Gastrocnemius medialis (tissue), 4 donors: ENCODE results near the gene ELOVL7. TPM values are rescaled to one million over a fixed set of nuclear protein-coding genes. Genes with fewer than 3 reads are reported as not detected.

Source experiments
- ATAC-seq, 2 donors: fragments of 150-250 bp; one replicate each; pipeline ENCODE4 v1.9.1; 2016
- DNase-seq, 2 donors: peaks; one replicate each; pipeline ENCODE4 v3.0.0-alpha.2; 2019
- H3K27ac ChIP-seq, 4 donors: fragments of 200-600 bp; sonication (generic); 1 replicate in 1 of 4; 2 replicates in 3 of 4; pipeline ENCODE4 v1.5.1; 2016 to 2018; ENCODE audit warnings: mild to moderate bottlenecking in 2 of 4, moderate library complexity in 1 of 4
- H3K27me3 ChIP-seq, 3 donors: fragments of 200-600 bp; sonication (generic) in 2 of 3; 1 replicate in 1 of 3; 2 replicates in 2 of 3; pipeline versions ENCODE4 v1.5.1 to v1.6.0; 2016 to 2019; ENCODE audit warnings: mild to moderate bottlenecking in 1 of 3, moderate library complexity in 1 of 3
- H3K36me3 ChIP-seq, 2 donors: fragments of 200-600 bp; sonication (generic) in 1 of 2; one replicate each; pipeline ENCODE4 v1.5.1; 2017 to 2018
- H3K4me1 ChIP-seq, 2 donors: fragments of 200-600 bp; sonication (generic) in 1 of 2; one replicate each; pipeline ENCODE4 v1.5.1; 2016 to 2017; ENCODE audit warnings: mild to moderate bottlenecking in 2 of 2
- H3K4me3 ChIP-seq, 4 donors: fragments of 200-600 bp; sonication (generic) in 3 of 4; 1 replicate in 1 of 4; 2 replicates in 3 of 4; pipeline ENCODE4 v1.5.1; 2016 to 2019; ENCODE audit warnings: mild to moderate bottlenecking in 2 of 4
- H3K9me3 ChIP-seq, 3 donors: fragments of 200-600 bp; sonication (generic) in 2 of 3; 1 replicate in 1 of 3; 2 replicates in 2 of 3; pipeline ENCODE4 v1.5.1; 2016 to 2019
- POLR2A ChIP-seq, 2 donors: fragments of 450-650 bp; IDR thresholded peaks; one replicate each; pipeline ENCODE4 v1.6.1; 2017; ENCODE audit warnings: antibody characterized with exemption in 2 of 2, mild to moderate bottlenecking in 2 of 2, moderate library complexity in 2 of 2
- in situ Hi-C, 4 donors: fragments of 200-750 bp; cut with MboI; loops; one replicate each; pipeline versions ENCODE4 v1.15.0 to v1.8.0; 2017; ENCODE audit warnings: low sequenced_read_pairs in 4 of 4
- intact Hi-C: fragments of 100-400 bp; cut with DNase I; formaldehyde crosslinking; loops from one replicate; pipeline ENCODE4 v1.15.1; 2023; ENCODE audit warnings: low total_unique reads
- total RNA-seq, 4 donors: library from RNA; depleted of rRNA; stranded (reverse); fragments of >200 nt; gene quantifications; one replicate each; pipeline versions ENCODE4 v1.1.0 to v1.2.3, GENCODE V29; 2016
- TF ChIP-seq, protein P1 (sequence below), 5 experiments: fragments of 450-650 bp in 3 of 5; fragments of 200-600 bp in 2 of 5; sonication (generic) in 2 of 5; IDR thresholded peaks in 4 of 5; conservative IDR thresholded peaks in 1 of 5; 1 replicate in 4 of 5; 2 replicates in 1 of 5; pipeline ENCODE4 v1.5.1; 2016 to 2019; ENCODE audit warnings: antibody characterized with exemption in 5 of 5, mild to moderate bottlenecking in 3 of 5, moderate library complexity in 3 of 5

ELOVL7 gene
- total RNA-seq, 4 donors from 2014 or later, result 0.53 to 1.0 (median 0.83) TPM

DNA sequence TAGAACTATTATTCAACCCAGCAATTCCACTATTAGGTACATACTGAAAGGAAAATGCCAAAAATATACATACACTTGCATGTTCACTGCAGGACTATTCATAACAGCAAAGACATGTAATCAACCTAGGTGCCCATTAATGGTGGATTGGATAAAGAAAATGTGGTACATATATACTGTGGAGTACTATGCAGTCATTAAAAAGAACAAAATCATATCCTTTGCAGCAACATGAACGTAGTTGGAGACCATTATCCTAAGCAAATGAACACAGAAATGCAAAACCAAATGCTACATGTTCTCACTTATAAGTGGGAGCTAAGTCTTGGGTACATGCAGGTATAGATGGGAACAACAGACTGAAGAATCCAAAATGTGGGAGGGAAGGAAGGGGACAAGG lies 67.7 kb downstream of the ELOVL7 start:
- H3K27ac ChIP-seq, result no peak overlapping the region
- in situ Hi-C loops (no loop called here), intact Hi-C loops (no loop called here)
- TF ChIP-seq, protein P1, sequence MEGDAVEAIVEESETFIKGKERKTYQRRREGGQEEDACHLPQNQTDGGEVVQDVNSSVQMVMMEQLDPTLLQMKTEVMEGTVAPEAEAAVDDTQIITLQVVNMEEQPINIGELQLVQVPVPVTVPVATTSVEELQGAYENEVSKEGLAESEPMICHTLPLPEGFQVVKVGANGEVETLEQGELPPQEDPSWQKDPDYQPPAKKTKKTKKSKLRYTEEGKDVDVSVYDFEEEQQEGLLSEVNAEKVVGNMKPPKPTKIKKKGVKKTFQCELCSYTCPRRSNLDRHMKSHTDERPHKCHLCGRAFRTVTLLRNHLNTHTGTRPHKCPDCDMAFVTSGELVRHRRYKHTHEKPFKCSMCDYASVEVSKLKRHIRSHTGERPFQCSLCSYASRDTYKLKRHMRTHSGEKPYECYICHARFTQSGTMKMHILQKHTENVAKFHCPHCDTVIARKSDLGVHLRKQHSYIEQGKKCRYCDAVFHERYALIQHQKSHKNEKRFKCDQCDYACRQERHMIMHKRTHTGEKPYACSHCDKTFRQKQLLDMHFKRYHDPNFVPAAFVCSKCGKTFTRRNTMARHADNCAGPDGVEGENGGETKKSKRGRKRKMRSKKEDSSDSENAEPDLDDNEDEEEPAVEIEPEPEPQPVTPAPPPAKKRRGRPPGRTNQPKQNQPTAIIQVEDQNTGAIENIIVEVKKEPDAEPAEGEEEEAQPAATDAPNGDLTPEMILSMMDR (IDR thresholded peaks at IDR 0.05 in 4 of 5, conservative IDR thresholded peaks at IDR 0.05 in 1 of 5), result no peak
- TF ChIP-seq POLR2A (IDR thresholded peaks at IDR 0.05), result no peak
- no peaks in the 10 kb centered on the region for H3K9me3 ChIP-seq
- H3K36me3 ChIP-seq, result no peaks in the 10 kb centered on the region
- H3K4me3 ChIP-seq, result no peak overlapping the region
- DNase-seq (no peak), ATAC-seq (no peak)
- H3K4me1 ChIP-seq, result no peaks in the 10 kb centered on the region
- H3K27me3 ChIP-seq, result no peaks in the 10 kb centered on the region

DNA sequence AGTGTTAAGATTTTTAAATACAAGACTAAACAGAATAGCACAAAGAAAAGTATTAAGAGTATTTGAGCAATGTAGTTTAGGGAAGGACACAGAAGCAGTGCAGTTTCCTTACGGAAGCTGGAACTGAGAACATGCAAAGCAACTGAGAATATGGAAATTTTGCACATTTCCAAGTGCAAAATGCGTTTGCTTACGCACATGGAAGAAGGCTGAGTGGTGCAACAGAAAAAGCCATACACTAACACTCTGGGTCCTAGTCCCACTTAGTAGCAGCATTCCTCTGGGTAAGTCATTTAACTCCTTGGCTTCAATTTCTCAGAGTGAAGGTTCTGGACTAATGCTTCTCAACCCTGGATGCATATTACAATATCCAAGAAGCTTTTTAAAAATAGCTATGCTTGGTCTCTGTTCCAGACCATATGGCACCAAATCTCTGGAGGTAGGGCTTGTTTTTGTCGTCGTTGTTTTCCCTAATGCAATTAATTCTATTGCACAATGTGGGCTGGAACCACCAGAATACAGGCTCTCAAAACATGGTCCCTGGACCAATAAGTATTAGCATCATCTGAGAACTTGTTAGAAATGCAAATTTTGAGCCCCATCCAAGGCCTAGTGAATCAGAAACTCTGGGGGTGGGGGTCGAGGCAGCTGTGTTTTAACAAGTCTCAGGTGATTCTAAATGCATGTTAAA lies 78.9 kb downstream of the ELOVL7 start:
- Histone ChIP-seq H3K36me3 (no peaks in the 10 kb centered on the region), H3K27ac (no peak overlapping the region), H3K4me3 (no peak overlapping the region), H3K4me1 (no peaks in the 10 kb centered on the region), H3K9me3 (no peaks in the 10 kb centered on the region), H3K27me3 (no peaks in the 10 kb centered on the region)
- in situ Hi-C loops, result no loop called here
- no peak for DNase-seq
- intact Hi-C loops, result no loop called here
- no peak for ATAC-seq
- TF ChIP-seq, protein P1 (IDR thresholded peaks at IDR 0.05 in 4 of 5, conservative IDR thresholded peaks at IDR 0.05 in 1 of 5), result no peak
- TF ChIP-seq POLR2A (IDR thresholded peaks at IDR 0.05), result no peak

DNA sequence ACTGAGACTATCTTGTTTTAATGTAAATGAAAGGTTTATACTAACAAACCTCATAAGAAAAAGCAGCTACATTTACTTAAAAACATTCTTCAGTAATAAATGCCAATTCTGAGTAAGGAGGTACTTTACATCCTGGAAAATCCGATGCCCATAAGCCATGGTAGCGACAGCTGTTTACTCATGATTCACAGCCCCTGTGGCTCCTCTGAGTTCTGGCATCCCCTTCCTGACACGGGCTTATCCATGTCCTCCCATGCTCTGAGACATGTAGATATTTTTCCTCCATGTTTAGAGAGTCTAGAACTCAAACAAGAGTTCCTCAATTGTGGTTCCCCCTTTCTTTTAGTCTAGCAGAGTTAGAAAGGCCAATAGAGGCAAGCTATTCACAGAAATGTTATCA lies 81.0 kb downstream of the ELOVL7 start:
- no peaks in the 10 kb centered on the region for H3K4me1 ChIP-seq
- no peak for ATAC-seq
- DNase-seq, result no peak
- H3K27ac ChIP-seq, result no peak overlapping the region
- H3K4me3 ChIP-seq, result no peak overlapping the region
- H3K36me3 ChIP-seq, result no peaks in the 10 kb centered on the region
- H3K9me3 ChIP-seq, result no peaks in the 10 kb centered on the region
- in situ Hi-C loops (no loop called here), intact Hi-C loops (no loop called here)
- H3K27me3 ChIP-seq, result no peaks in the 10 kb centered on the region
- TF ChIP-seq, protein P1 (IDR thresholded peaks at IDR 0.05 in 4 of 5, conservative IDR thresholded peaks at IDR 0.05 in 1 of 5), result no peak
- TF ChIP-seq POLR2A (IDR thresholded peaks at IDR 0.05), result no peak

DNA sequence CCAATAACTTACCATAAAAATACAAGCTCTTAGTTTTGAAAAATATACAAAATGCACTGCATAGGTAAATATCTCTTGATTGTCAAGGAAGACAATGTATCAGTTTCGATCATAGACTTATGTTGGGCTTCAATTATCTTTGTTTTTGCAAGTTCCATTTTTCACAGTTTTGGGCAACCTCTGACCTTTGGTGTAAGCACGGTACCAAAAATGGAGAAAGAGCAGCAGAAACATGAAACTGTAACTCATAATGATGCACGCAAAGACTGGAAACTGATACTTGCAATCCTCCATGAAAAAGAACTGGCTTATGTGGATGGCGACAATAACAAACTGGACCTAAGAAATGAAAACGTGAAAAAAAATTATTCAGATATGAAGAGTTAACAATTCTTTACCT lies 89.6 kb downstream of the ELOVL7 start:
- TF ChIP-seq, protein P1 (IDR thresholded peaks at IDR 0.05 in 4 of 5, conservative IDR thresholded peaks at IDR 0.05 in 1 of 5), result no peak
- TF ChIP-seq POLR2A (IDR thresholded peaks at IDR 0.05), result no peak
- Histone ChIP-seq H3K36me3 (no peaks in the 10 kb centered on the region), H3K27me3 (no peaks in the 10 kb centered on the region), H3K4me1 (no peaks in the 10 kb centered on the region), H3K27ac (no peak overlapping the region), H3K9me3 (no peaks in the 10 kb centered on the region), H3K4me3 (no peak overlapping the region)
- no peak for ATAC-seq
- in situ Hi-C loops (no loop called here), intact Hi-C loops (no loop called here)
- no peak for DNase-seq

DNA sequence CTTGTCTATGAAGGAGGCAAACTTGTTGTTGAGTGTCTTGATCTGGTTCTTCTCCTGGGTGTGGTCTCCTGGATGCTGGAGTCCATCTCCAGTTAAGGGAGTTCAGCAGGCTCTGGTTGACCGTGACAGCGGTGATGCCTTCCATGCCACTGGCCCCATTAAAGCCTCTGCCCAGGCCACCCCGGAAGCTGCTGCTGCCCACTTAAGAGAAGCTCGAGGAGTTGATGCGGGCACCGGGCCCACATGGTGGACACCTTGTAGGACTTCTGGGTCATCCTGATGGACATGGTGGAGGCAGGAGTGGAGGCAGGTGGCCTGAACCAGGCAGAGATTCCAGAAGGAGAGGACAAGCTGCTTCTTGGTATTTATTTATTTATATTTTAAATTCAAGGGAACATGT lies 99.4 kb downstream of the ELOVL7 start:
- intact Hi-C loops, result no loop called here
- TF ChIP-seq POLR2A (IDR thresholded peaks at IDR 0.05), result no peak
- TF ChIP-seq, protein P1 (IDR thresholded peaks at IDR 0.05 in 4 of 5, conservative IDR thresholded peaks at IDR 0.05 in 1 of 5), result no peak
- H3K9me3 ChIP-seq, result no peaks in the 10 kb centered on the region
- H3K36me3 ChIP-seq, result no peaks in the 10 kb centered on the region
- no peaks in the 10 kb centered on the region for H3K27me3 ChIP-seq
- ATAC-seq, result no peak
- no peak overlapping the region for H3K27ac ChIP-seq
- in situ Hi-C loops, result no loop called here
- H3K4me1 ChIP-seq, result no peaks in the 10 kb centered on the region
- no peak for DNase-seq
- H3K4me3 ChIP-seq, result no peak overlapping the region
